ENCODE results near the gene F8.

DNA sequence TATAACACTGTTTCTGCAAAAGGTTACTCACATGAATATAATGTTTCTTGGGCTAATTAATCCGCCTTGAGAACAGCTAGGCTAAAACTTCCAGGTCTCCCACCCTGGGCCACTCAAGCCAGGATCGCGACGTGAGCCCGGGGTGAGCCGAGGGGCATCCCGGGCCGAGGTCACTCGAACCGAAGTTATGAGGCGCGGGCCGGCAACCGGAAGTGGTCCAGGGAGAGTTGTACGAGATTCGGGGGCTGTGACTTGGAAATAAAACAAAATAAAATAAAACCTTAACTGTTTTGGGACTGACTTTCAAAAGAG is 48.1 kb upstream of the F8 start:
- TF ChIP-seq, protein P1, sequence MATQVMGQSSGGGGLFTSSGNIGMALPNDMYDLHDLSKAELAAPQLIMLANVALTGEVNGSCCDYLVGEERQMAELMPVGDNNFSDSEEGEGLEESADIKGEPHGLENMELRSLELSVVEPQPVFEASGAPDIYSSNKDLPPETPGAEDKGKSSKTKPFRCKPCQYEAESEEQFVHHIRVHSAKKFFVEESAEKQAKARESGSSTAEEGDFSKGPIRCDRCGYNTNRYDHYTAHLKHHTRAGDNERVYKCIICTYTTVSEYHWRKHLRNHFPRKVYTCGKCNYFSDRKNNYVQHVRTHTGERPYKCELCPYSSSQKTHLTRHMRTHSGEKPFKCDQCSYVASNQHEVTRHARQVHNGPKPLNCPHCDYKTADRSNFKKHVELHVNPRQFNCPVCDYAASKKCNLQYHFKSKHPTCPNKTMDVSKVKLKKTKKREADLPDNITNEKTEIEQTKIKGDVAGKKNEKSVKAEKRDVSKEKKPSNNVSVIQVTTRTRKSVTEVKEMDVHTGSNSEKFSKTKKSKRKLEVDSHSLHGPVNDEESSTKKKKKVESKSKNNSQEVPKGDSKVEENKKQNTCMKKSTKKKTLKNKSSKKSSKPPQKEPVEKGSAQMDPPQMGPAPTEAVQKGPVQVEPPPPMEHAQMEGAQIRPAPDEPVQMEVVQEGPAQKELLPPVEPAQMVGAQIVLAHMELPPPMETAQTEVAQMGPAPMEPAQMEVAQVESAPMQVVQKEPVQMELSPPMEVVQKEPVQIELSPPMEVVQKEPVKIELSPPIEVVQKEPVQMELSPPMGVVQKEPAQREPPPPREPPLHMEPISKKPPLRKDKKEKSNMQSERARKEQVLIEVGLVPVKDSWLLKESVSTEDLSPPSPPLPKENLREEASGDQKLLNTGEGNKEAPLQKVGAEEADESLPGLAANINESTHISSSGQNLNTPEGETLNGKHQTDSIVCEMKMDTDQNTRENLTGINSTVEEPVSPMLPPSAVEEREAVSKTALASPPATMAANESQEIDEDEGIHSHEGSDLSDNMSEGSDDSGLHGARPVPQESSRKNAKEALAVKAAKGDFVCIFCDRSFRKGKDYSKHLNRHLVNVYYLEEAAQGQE (IDR thresholded peaks at IDR 0.05; ENCODE audit: borderline replicate concordance): no peak
- TF ChIP-seq, protein P2, sequence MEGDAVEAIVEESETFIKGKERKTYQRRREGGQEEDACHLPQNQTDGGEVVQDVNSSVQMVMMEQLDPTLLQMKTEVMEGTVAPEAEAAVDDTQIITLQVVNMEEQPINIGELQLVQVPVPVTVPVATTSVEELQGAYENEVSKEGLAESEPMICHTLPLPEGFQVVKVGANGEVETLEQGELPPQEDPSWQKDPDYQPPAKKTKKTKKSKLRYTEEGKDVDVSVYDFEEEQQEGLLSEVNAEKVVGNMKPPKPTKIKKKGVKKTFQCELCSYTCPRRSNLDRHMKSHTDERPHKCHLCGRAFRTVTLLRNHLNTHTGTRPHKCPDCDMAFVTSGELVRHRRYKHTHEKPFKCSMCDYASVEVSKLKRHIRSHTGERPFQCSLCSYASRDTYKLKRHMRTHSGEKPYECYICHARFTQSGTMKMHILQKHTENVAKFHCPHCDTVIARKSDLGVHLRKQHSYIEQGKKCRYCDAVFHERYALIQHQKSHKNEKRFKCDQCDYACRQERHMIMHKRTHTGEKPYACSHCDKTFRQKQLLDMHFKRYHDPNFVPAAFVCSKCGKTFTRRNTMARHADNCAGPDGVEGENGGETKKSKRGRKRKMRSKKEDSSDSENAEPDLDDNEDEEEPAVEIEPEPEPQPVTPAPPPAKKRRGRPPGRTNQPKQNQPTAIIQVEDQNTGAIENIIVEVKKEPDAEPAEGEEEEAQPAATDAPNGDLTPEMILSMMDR (IDR thresholded peaks at IDR 0.05; ENCODE audit: poor library complexity, severe bottlenecking): no peak
- TF ChIP-seq EZH2 (IDR thresholded peaks at IDR 0.05; ENCODE audit: borderline replicate concordance, insufficient read depth, low read length, poor library complexity, severe bottlenecking) (no peak), MXI1 (conservative IDR thresholded peaks at IDR 0.05; ENCODE audit: poor library complexity, severe bottlenecking) (no peak), EP300 (conservative IDR thresholded peaks at IDR 0.05; ENCODE audit: poor library complexity, severe bottlenecking) (no peak), RAD21 (conservative IDR thresholded peaks at IDR 0.05) (no peak)
